ENCODE results near the gene LATS1.

Gene LATS1

DNA sequence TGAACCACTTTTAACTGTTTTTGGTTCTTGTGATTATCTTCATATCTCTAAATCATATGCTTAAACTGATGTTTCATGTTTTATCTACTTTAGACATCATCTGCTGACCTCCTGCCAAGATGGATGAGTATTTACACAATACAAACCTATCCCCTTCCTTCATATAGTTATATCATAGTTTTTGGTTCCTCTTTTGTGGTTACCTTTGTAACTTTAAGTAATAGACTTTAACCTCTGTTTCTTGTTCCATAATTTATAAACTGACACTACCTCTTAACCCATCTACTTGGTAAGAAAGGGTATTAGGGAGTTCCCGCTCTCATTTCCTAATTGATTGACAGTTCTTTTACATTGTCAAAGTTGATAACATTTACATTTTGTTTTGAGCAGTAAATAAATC lies 43.5 kb upstream of the LATS1 start:
- H3K79me2 ChIP-seq (ENCODE audit: insufficient read depth, low read length): peaks cover 85% of the 10 kb centered on the region
- H3K27me3 ChIP-seq (ENCODE audit: insufficient read depth, low read length, poor library complexity): no peaks in the 10 kb centered on the region
- H3K27ac ChIP-seq (ENCODE audit: low read length): no peak overlapping the region
- TF ChIP-seq EZH2 (IDR thresholded peaks at IDR 0.05; ENCODE audit: borderline replicate concordance, low read depth, low read length, severe bottlenecking) (no peak), CTCF (IDR thresholded peaks at IDR 0.05; ENCODE audit: borderline replicate concordance, extremely low read depth, low read length, poor library complexity, severe bottlenecking) (no peak)
- DNase-seq: no peak
- H3K9me3 ChIP-seq (ENCODE audit: insufficient read depth, low read length, severe bottlenecking): peaks cover 7% of the 10 kb centered on the region
- H2AFZ ChIP-seq (ENCODE audit: low read depth, low read length): no peak overlapping the region
- H3K4me1 ChIP-seq (ENCODE audit: insufficient read depth, low read length): no peaks in the 10 kb centered on the region
- H3K4me3 ChIP-seq (ENCODE audit: low read depth in 1 of 2, low read length in 2 of 2): no peak overlapping the region
- no peak for ATAC-seq (ENCODE audit: insufficient read depth, low read depth)
- peaks cover 36% of the 10 kb centered on the region for H3K36me3 ChIP-seq (ENCODE audit: insufficient read depth, low read length)
- no peak overlapping the region for H3K4me2 ChIP-seq (ENCODE audit: insufficient read depth, low read length)
- H4K20me1 ChIP-seq (ENCODE audit: insufficient read depth, low read length): peaks cover 10% of the 10 kb centered on the region
- H3K9ac ChIP-seq (ENCODE audit: low read depth, low read length): no peak overlapping the region

DNA sequence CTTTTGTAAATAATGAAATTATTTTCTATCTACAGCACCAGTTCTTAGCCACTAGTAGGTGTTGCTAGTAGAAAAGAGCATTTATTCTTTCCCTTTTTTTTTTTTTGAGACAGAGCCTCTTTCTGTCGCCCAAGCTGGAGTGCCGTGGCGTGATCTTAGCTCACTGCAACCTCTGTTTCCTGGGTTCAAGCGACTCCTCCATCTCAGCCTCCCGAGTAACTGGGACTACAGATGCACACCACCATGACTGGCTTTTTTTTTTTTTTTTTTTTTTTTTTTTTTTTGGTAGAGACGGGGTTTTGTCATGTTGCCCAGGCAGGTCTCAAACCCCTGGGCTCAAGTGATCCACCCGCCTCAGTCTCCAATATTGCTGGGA lies 38.3 kb upstream of the LATS1 start:
- Histone ChIP-seq H3K4me1 (ENCODE audit: insufficient read depth, low read length) (peaks cover 23% of the 10 kb centered on the region), H3K36me3 (ENCODE audit: insufficient read depth, low read length) (peaks cover 23% of the 10 kb centered on the region), H4K20me1 (ENCODE audit: insufficient read depth, low read length) (peaks cover 36% of the 10 kb centered on the region), H2AFZ (ENCODE audit: low read depth, low read length) (no peak overlapping the region), H3K9me3 (ENCODE audit: insufficient read depth, low read length, severe bottlenecking) (no peaks in the 10 kb centered on the region), H3K79me2 (ENCODE audit: insufficient read depth, low read length) (peaks cover 98% of the 10 kb centered on the region), H3K27ac (ENCODE audit: low read length) (no peak overlapping the region), H3K9ac (ENCODE audit: low read depth, low read length) (no peak overlapping the region), H3K4me2 (ENCODE audit: insufficient read depth, low read length) (no peak overlapping the region), H3K4me3 (ENCODE audit: low read depth in 1 of 2, low read length in 2 of 2) (no peak overlapping the region), H3K27me3 (ENCODE audit: insufficient read depth, low read length, poor library complexity) (no peaks in the 10 kb centered on the region)
- ATAC-seq (ENCODE audit: insufficient read depth, low read depth) (no peak), DNase-seq (no peak)
- TF ChIP-seq CTCF (IDR thresholded peaks at IDR 0.05; ENCODE audit: borderline replicate concordance, extremely low read depth, low read length, poor library complexity, severe bottlenecking): no peak
- TF ChIP-seq EZH2 (IDR thresholded peaks at IDR 0.05; ENCODE audit: borderline replicate concordance, low read depth, low read length, severe bottlenecking): no peak

DNA sequence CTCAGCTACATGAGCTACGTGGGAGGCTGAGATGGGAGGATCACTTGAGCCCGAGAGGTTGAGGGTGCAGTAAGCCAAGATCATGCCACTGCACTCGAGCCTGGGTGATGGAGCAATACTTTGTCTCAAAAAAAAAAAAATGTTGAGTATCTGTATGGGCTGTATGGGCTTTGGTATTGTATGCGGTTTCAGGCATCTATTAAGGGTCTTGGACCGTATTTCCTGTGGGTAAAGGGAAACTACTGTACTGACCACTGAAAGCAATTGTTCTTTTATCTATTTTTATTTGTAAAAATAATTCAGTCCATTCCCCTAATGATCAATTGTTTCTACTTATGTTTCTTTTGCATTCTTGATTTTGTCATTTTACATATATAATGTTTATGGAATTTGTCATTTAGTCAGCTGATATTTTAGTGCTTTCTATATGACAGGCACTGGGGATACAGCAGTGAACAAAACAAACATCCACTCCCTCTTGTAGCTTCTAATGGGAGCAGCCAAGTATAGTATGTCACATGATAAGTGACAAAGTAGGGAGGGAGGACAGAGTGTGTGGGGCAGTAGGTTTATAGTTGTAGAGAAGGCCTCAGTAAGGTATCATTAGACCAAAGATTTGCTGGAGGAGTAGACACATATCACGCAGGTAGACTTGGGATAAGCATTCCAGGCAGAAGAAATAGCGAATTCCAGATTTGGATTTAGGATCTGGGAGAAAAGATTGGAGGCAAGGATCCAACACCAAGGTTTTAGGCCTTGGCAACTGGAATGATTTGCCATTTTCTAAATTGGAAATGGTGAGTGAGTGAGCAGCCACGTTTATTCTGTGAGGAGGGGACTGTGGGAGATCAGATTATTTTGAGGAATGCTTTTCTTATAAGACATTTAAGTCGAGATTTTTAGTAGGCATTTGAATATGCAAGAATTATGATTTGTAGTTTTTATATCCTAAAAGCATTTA lies 37.7 kb upstream of the LATS1 start:
- peaks cover 36% of the 10 kb centered on the region for H4K20me1 ChIP-seq (ENCODE audit: insufficient read depth, low read length)
- DNase-seq (no peak), ATAC-seq (ENCODE audit: insufficient read depth, low read depth) (no peak)
- no peak overlapping the region for H3K27ac ChIP-seq (ENCODE audit: low read length)
- H3K9me3 ChIP-seq (ENCODE audit: insufficient read depth, low read length, severe bottlenecking): no peaks in the 10 kb centered on the region
- H3K36me3 ChIP-seq (ENCODE audit: insufficient read depth, low read length): peaks cover 18% of the 10 kb centered on the region
- H3K79me2 ChIP-seq (ENCODE audit: insufficient read depth, low read length): peaks cover 98% of the 10 kb centered on the region
- no peak overlapping the region for H2AFZ ChIP-seq (ENCODE audit: low read depth, low read length)
- no peak for TF ChIP-seq EZH2 (IDR thresholded peaks at IDR 0.05; ENCODE audit: borderline replicate concordance, low read depth, low read length, severe bottlenecking)
- TF ChIP-seq CTCF (IDR thresholded peaks at IDR 0.05; ENCODE audit: borderline replicate concordance, extremely low read depth, low read length, poor library complexity, severe bottlenecking): no peak
- no peak overlapping the region for H3K4me2 ChIP-seq (ENCODE audit: insufficient read depth, low read length)
- H3K9ac ChIP-seq (ENCODE audit: low read depth, low read length): no peak overlapping the region
- no peak overlapping the region for H3K4me3 ChIP-seq (ENCODE audit: low read depth in 1 of 2, low read length in 2 of 2)
- H3K4me1 ChIP-seq (ENCODE audit: insufficient read depth, low read length): peaks cover 29% of the 10 kb centered on the region
- no peaks in the 10 kb centered on the region for H3K27me3 ChIP-seq (ENCODE audit: insufficient read depth, low read length, poor library complexity)
